HL-60 (cell line): ENCODE results near the gene SLC29A4.

ENCODE experiments used
- GABPA ChIP-seq: IDR thresholded peaks from 2 replicates; pipeline ENCODE4 v1.6.1; 2012; ENCODE audit warnings: low read depth
- TF ChIP-seq, protein P1 (sequence below): IDR thresholded peaks from one replicate; pipeline ENCODE4 v1.5.1; 2011; ENCODE audit warnings: low read length, control low read depth, inconsistent platforms; ENCODE audit not compliant: insufficient read depth

DNA sequence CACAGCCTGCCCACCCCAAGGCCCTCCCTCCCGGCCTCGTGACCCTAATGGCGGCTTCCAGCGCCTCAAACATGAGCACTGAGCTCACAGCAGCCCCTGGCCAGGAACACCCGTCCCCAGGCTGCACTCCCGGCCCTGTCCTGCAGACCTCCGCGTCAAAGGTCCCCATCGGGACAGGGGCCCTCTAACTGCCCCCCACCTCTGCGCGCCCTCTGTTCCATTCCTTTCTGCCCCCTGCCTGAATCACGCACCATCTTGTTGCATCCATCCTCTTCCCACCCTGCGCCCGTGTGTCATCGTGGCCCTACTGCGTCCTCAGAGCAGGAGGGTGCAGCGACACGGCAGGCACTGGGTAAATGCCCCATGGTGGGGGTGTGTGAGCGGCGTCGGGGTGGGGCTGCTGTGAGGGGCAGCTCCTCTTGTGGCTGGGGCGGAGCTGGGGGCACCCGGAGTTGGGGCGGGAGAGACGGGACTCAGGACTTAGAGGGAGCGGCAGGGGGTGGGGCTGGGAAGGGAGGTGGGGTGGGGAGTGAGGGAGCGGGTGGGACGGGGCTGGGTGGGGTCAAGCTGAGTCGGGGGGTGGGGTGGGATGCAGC, 13.4 kb downstream of the SLC29A4 start:
- no peak for TF ChIP-seq GABPA
- TF ChIP-seq, protein P1, sequence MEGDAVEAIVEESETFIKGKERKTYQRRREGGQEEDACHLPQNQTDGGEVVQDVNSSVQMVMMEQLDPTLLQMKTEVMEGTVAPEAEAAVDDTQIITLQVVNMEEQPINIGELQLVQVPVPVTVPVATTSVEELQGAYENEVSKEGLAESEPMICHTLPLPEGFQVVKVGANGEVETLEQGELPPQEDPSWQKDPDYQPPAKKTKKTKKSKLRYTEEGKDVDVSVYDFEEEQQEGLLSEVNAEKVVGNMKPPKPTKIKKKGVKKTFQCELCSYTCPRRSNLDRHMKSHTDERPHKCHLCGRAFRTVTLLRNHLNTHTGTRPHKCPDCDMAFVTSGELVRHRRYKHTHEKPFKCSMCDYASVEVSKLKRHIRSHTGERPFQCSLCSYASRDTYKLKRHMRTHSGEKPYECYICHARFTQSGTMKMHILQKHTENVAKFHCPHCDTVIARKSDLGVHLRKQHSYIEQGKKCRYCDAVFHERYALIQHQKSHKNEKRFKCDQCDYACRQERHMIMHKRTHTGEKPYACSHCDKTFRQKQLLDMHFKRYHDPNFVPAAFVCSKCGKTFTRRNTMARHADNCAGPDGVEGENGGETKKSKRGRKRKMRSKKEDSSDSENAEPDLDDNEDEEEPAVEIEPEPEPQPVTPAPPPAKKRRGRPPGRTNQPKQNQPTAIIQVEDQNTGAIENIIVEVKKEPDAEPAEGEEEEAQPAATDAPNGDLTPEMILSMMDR: no peak
